Natural killer cell (primary cell): ENCODE data around the gene ZFP92. TPM values are rescaled to one million over a fixed set of nuclear protein-coding genes. Genes with fewer than 3 reads are reported as not detected.

Source experiments
- ATAC-seq, 3 donors: fragments of 150-1000 bp in 2 of 3; fragments of 200-7000 bp in 1 of 3; cut with Tn5 transposase; 1 replicate in 1 of 3; 2 replicates in 2 of 3; pipeline ENCODE4 v1.10.0; 2021; ENCODE audit warnings: mild to moderate bottlenecking in 2 of 3, moderate library complexity in 2 of 3
- DNase-seq, 2 donors: peaks; one replicate each; pipeline versions ENCODE4 v3.0.0 to v3.0.0-alpha.2; 2013 to 2021; ENCODE audit warnings: mixed read lengths in 1 of 2
- H3K27ac ChIP-seq: one replicate; pipeline ENCODE4 v1.5.1; 2013; ENCODE audit warnings: mild to moderate bottlenecking, low read length
- H3K27me3 ChIP-seq: one replicate; pipeline ENCODE4 v1.6.1; 2013; ENCODE audit warnings: low read length; ENCODE audit not compliant: control insufficient read depth, insufficient read depth
- H3K36me3 ChIP-seq: one replicate; pipeline ENCODE4 v1.6.1; 2013; ENCODE audit warnings: low read length; ENCODE audit not compliant: control insufficient read depth, insufficient read depth
- H3K4me1 ChIP-seq: one replicate; pipeline ENCODE4 v1.6.1; 2013; ENCODE audit warnings: low read length; ENCODE audit not compliant: control insufficient read depth, insufficient read depth
- H3K4me3 ChIP-seq: one replicate; pipeline ENCODE4 v1.5.1; 2013; ENCODE audit warnings: low read length
- H3K9me3 ChIP-seq: one replicate; pipeline ENCODE4 v1.6.1; 2013; ENCODE audit warnings: low read length; ENCODE audit not compliant: control insufficient read depth, insufficient read depth
- H3K27ac Mint-ChIP-seq, 2 donors: one replicate each; pipeline ENCODE4 v1.8.0; 2022; ENCODE audit warnings: mild to moderate bottlenecking in 2 of 2, mixed read lengths in 2 of 2, moderate library complexity in 1 of 2
- H3K27me3 Mint-ChIP-seq, 2 donors: one replicate each; pipeline ENCODE4 v1.8.0; 2022; ENCODE audit warnings: low read depth in 2 of 2, mixed read lengths in 2 of 2
- H3K36me3 Mint-ChIP-seq: one replicate; pipeline ENCODE4 v1.8.0; 2022; ENCODE audit warnings: mixed read lengths
- H3K4me1 Mint-ChIP-seq, 2 donors: one replicate each; pipeline ENCODE4 v1.8.0; 2022; ENCODE audit warnings: mixed read lengths in 2 of 2
- H3K4me3 Mint-ChIP-seq: one replicate; pipeline ENCODE4 v1.8.0; 2022; ENCODE audit warnings: mild to moderate bottlenecking, moderate library complexity, mixed read lengths
- H3K9me3 Mint-ChIP-seq, 2 donors: one replicate each; pipeline ENCODE4 v1.8.0; 2022; ENCODE audit warnings: mixed read lengths in 2 of 2
- CTCF ChIP-seq: fragments of 200-600 bp; IDR thresholded peaks from one replicate; pipeline ENCODE4 v1.8.0; 2022; ENCODE audit warnings: antibody characterized with exemption
- WGBS: methylation state at CpG from one replicate; pipeline ENCODE4 v1.1.7; 2013; ENCODE audit warnings: missing lambda C conversion rate; ENCODE audit not compliant: insufficient coverage; 5-methylcytosine and 5-hydroxymethylcytosine counted together
- intact Hi-C: fragments of 100-400 bp; cut with micrococcal nuclease; formaldehyde crosslinking; loops from one replicate; pipeline ENCODE4 v1.14.2; 2022
- total RNA-seq, 4 donors: library from RNA; stranded (reverse); fragments of 120-200 nt in 1 of 4; gene quantifications; one replicate each; pipeline versions ENCODE4 v1.2.3 to v1.2.4, GENCODE V29; 2013 to 2022

Gene ZFP92
- total RNA-seq, 3 donors from 2014 or later (not counting 1 experiment from before 2014, with no cell fraction given): 1.6 to 3.3 (median 2.9) TPM

GRCh38 chrX:153380691-153381090 is 30.6 kb upstream of the ZFP92 start:
- H3K36me3 Mint-ChIP-seq: no peaks in the 10 kb centered on the region
- Histone ChIP-seq H3K4me3 (no peak overlapping the region), H3K27me3 (no peaks in the 10 kb centered on the region), H3K27ac (no peak overlapping the region), H3K4me1 (no peaks in the 10 kb centered on the region), H3K36me3 (no peaks in the 10 kb centered on the region), H3K9me3 (no peaks in the 10 kb centered on the region)
- WGBS: 98% methylated on average over 9 of the region's 9 CpGs
- H3K9me3 Mint-ChIP-seq: no peaks in the 10 kb centered on the region
- H3K27ac Mint-ChIP-seq: no peak overlapping the region
- H3K4me1 Mint-ChIP-seq: no peaks in the 10 kb centered on the region
- DNase-seq (no peak), ATAC-seq (no peak)
- intact Hi-C loops: no loop called here
- H3K27me3 Mint-ChIP-seq: no peaks in the 10 kb centered on the region
- H3K4me3 Mint-ChIP-seq: no peak overlapping the region
- no peak for TF ChIP-seq CTCF

GRCh38 chrX:153381684-153382532 is 29.4 kb upstream of the ZFP92 start:
- no peaks in the 10 kb centered on the region for H3K27me3 ChIP-seq
- DNase-seq (peak in 1 of 2 donors; percentile 33), ATAC-seq (peak; percentile 37 to 74 (median 66))
- H3K4me1 Mint-ChIP-seq: no peaks in the 10 kb centered on the region
- H3K27me3 Mint-ChIP-seq: no peaks in the 10 kb centered on the region
- no peaks in the 10 kb centered on the region for H3K36me3 ChIP-seq
- no peak overlapping the region for H3K27ac Mint-ChIP-seq
- 47% methylated on average over 12 of the region's 12 CpGs for WGBS
- no peaks in the 10 kb centered on the region for H3K9me3 Mint-ChIP-seq
- H3K27ac ChIP-seq: no peak overlapping the region
- no peaks in the 10 kb centered on the region for H3K4me1 ChIP-seq
- H3K36me3 Mint-ChIP-seq: no peaks in the 10 kb centered on the region
- intact Hi-C loops: no loop called here
- H3K4me3 ChIP-seq: no peak overlapping the region
- no peak overlapping the region for H3K4me3 Mint-ChIP-seq
- TF ChIP-seq CTCF: no peak
- H3K9me3 ChIP-seq: no peaks in the 10 kb centered on the region

GRCh38 chrX:153382563-153383482 is 28.4 kb upstream of the ZFP92 start:
- H3K9me3 Mint-ChIP-seq: no peaks in the 10 kb centered on the region
- WGBS: 98% methylated on average over 3 of the region's 3 CpGs
- no peaks in the 10 kb centered on the region for H3K36me3 Mint-ChIP-seq
- intact Hi-C loops: no loop called here
- H3K4me1 ChIP-seq: no peaks in the 10 kb centered on the region
- H3K4me1 Mint-ChIP-seq: no peaks in the 10 kb centered on the region
- H3K9me3 ChIP-seq: no peaks in the 10 kb centered on the region
- TF ChIP-seq CTCF: no peak
- H3K4me3 ChIP-seq: no peak overlapping the region
- no peak for DNase-seq
- ATAC-seq: peak in 1 of 3 donors; percentile 17
- no peaks in the 10 kb centered on the region for H3K27me3 ChIP-seq
- H3K27ac Mint-ChIP-seq: no peak overlapping the region
- no peak overlapping the region for H3K27ac ChIP-seq
- no peaks in the 10 kb centered on the region for H3K27me3 Mint-ChIP-seq
- no peaks in the 10 kb centered on the region for H3K36me3 ChIP-seq
- no peak overlapping the region for H3K4me3 Mint-ChIP-seq
